SW 1271 (cell line): ENCODE measurements around the gene REXO2.

ENCODE experiments used
- DNase-seq, 2 experiments: peaks; one replicate each; lab custom pipeline; 2025; lab: John Stamatoyannopoulos, UW

REXO2 gene

DNA sequence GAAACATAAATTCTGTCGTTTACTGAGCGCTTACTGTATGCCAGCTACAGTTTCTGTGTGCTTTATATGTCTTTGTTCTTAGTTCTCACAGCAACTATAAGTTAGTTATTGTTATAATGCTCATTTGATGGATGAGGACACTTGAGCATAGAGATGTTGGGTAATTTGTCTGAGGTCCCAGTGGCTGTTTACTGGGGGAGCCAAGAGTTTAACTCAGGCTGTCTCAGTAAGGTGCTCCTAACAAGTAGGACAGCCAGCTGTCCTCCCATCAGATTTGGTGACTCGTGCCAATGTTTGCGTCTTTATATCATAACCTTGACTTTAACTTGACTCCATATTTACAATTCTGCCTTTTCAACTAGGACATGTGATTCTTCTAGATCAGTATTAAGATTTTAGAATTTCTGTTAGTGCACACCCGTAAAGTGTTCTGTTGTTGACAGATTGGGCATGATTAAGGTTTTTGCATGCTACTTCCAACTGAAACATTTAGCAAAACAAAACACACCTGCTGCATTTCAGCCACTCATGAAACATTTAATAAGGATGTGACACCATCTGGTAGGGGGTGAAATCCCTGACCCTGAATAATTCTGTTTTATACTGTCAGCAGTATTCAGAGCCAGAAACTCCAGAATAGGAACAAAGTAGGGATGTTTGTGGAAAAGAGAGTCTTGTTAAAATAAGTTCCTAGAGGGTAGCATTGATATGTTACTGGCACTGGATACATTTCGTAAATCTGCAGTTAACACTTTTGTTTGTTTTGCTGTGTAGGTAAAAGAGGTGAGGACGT is 1.9 kb downstream of the REXO2 start:
- DNase-seq = no peak

DNA sequence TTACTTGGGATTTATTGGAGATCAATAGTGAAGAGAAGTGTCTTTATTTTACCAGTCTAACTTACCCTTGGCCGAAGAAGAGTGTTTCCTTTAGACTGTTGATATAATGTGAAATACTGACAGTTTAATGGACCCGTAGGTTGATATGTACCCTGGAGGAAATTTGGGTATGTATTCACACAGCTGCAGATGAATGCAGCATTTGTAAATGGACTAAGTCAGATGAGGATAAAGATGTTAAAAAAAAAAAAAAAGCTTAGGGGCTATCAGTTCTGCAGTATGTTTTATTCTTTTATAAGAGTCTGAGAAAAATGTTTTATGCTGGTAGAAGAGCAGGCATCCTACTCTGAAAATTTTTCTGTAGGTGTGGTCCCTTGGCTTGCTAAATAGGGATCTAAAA is 2.7 kb downstream of the REXO2 start:
- no peak for DNase-seq

DNA sequence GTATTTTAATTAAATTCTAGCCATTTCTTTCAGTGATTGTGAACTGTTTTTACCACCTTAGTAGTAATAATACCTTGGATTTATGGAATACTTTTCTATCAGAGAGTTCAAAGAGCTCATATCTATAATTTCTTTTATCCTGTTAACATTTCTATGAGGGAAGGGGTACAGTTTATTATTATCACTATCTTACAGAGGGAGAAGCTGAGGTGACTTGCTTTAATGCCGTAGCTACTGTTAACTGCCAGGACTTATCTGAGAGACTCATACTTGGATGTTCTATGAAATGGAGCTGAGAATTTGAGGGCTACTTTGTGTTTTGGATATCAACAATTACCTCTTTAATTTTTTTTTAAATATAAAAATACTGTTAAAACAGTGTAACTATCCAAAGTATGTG is 3.3 kb downstream of the REXO2 start:
- DNase-seq = no peak

DNA sequence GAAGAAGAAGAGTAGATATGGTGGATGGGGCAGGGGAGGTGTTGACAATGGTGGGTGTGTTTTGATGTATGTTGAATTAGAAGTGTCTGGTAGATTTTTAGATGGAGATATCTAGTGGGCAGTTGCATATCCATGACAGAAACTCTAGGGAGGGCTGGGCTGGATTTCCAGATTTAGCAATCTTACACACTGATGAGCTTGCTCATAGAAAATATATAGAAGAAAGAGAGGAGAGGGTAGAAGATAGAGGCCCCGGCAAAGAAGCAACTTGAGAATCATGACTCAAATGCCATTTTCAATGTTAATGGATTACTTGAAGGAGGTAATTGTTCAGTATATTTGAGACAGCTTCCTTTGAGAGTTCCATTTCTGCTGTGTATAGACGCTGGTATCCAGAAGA is 8.2 kb downstream of the REXO2 start:
- DNase-seq = no peak

DNA sequence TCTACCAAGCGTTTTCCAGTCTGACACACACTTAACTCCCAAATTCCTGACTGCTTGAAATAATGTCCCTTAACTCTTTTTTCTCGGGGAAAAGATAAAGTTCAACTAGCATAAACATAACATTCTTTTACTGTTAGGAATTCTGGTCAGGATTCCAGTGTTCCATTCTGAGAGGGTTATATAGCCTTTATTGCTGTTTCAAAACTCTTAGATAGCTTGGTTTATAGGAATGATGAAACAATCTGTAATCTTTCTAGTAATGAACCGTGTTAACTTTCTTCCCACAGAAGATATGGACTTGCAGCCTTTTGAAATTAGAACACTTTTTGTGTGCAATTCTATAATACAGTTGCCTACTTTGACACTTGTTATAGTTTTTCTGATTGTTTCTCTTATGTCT is 8.6 kb downstream of the REXO2 start:
- no peak for DNase-seq

DNA sequence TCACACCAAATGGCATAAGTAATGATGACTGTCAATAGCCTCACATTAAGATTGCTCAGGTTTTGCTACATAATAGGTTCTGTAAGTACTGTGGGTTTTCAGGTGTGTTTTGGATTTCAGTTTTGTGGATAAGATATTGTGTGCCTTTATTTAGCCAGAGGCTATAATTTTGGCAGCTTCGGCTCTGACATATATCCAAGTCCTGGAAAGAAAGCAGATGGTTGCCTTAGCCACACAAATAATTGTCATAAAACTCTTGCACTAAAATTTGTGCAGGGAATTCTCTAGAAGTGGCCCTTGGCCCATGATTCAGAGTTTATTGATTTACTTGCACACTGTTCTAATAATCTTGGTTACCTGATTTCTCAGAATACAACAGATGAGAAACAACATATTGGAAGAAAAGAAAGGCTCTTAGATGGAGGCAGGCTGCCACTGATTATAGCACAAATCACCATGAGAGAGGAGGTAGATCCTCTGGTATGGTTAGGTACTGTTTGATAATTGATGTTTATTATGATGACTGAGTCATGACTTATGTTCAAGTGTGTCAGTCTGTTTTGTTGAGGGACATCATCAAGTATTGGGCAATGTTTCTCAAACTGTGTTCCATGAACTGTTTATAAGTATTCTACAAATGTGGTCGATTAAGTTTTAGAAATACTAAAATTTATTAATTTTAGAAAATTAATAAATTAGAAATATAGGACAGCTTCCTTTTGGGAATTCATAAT is 9.6 kb downstream of the REXO2 start:
- DNase-seq = no peak

DNA sequence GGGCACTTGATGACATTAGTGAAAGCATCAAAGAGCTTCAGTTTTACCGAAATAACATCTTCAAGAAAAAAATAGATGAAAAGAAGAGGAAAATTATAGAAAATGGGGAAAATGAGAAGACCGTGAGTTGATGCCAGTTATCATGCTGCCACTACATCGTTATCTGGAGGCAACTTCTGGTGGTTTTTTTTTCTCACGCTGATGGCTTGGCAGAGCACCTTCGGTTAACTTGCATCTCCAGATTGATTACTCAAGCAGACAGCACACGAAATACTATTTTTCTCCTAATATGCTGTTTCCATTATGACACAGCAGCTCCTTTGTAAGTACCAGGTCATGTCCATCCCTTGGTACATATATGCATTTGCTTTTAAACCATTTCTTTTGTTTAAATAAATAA is 10.6 kb downstream of the REXO2 start:
- no peak for DNase-seq

DNA sequence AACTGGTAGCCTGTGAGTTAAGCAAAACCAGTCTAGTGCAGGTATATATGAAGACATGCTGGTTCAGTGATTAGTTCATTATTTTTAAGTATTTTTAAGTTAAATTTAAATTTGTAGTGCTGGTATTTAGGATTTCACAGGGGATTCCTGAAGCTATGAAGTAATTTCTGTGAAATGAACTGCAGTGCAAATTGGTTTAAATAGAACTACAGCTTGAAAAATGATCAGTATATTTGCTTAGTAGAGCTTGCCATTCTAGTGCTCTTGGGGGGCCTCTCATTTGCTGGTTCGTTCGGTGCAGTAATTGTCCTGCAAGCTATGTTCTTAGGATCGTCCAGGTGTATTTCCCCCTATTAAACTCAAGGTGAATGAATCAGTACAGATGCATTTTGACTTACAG is 13.1 kb downstream of the REXO2 start:
- DNase-seq = no peak

DNA sequence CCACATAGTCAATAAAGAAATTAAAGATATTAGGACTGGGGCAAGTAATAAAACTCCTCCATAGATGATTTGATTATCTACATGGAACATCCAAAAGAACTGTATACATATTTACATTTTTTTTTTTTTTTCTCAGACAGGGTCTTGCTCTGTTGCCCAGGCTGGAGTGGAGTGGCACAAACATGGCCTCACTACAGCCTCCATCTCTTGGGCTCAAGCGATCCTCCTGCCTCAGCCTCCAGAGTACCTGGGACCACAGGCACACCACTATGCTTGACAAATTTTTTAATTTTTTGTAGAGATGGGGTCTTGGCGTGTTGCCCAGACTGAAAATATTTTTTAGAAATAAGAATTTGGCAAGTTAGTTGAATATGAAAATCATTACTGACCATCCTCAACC is 24.7 kb downstream of the REXO2 start:
- DNase-seq = no peak

DNA sequence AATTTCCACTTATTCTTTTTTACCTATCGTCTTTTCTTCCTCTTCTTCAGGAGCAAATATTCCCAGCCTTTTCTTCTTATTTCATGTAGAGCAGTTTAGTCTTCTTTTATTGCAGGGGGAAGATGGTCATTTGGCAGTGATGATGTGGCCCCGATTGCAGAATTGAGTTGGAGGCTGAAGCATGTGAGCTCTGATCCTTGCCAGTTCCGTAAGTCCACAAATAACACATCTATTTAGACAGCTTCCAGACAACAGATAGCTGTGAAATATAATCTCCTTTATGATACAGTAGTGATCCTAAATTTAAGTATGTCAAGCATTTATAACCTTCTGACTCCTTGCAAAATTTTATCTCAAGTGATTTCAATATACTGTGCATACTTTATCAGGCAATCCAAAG is 27.5 kb downstream of the REXO2 start:
- no peak for DNase-seq

DNA sequence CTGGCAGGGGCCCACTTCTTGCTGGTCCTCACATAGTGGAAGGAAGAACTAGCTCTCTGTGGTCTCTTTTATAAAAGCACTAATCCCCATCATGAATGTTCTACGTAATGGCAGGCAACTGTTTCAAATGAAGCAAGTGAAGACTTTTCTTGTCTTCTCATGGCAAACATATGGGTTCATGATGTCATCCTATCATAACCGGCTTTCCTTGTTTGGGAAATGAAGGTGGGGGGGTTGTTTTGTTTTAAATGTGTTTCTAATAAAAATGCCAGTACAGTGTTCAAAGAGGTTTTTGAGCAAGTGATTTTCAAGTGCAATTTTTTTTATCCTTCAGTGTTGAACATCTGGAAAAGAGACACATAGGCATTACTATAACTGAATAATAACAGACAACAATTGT is 33.4 kb downstream of the REXO2 start:
- DNase-seq = no peak

DNA sequence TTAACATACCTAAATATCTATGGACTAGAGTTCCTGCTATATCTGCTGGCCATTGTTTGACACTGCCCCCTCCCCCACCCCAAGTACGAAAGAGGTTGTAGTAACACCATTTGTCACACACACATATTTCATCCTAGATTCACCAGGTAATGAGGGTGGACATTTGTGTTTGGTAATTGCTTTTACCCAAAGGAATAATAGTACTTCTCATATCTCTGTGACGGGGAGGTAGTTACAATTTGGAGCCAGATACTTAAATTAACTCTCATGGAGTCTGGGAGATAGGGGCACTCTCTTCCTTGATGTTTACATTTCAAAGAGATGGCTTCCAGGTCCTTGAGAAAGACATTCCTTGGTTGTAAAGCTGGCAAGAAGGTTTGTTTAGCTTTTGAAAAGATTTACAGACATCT is 38.7 kb downstream of the REXO2 start:
- no peak for DNase-seq

DNA sequence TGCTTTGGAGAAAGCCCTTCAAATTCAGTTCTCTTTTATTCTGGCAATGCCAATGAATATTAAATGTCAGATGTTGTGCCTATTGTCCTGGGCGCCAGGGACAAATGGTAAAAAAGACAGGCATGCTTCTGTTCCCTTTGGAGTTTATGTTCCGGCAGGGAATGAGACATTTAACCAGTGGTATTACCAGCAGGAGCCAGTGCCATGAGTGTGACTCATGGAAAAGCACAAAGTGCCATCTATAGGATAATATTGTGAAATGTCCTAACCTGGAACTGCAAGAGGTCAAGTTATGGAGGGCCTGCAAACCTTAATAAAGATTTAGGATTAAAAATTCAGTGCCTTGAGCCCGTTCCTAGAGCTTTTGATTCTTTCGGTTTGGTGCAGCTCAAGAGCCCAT is 39.5 kb downstream of the REXO2 start:
- no peak for DNase-seq

DNA sequence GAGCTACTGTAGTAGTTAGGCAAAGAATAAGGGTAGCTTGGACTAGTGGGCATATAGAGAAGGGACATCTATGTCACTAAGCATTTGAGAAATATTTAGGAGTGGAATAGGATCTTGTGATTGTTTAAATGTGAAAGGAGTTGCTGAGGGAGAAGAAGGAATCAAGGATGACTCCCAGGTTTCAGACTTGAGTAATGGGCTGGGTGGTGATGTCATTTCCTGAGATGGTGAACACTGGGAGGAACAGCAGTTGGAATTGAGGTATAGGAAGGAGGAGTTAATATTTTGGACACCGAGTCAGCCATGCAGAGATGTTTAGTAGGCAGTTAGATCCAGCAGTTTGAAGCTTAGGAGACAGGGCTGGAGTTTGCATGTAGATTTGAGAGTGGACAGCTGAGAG is 40.1 kb downstream of the REXO2 start:
- no peak for DNase-seq

DNA sequence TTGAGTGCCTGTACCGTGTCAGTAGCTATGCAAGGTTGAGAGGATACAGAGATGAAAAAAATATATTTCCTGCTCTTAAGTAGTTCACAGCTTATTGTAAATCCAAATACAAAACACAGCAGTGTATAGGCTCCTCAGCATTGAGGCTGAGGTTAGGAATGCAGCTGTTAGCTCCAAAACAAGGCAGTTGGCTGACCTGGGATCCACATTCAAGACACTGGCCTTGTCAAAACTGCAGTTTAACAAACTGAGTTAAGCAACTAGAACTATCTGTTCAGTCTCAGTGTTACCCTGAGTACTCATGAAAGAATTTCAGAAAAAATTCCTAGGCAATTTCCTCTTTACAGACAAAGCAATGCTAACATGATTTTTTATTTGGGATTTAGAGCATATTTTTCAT is 42.8 kb downstream of the REXO2 start:
- no peak for DNase-seq

DNA sequence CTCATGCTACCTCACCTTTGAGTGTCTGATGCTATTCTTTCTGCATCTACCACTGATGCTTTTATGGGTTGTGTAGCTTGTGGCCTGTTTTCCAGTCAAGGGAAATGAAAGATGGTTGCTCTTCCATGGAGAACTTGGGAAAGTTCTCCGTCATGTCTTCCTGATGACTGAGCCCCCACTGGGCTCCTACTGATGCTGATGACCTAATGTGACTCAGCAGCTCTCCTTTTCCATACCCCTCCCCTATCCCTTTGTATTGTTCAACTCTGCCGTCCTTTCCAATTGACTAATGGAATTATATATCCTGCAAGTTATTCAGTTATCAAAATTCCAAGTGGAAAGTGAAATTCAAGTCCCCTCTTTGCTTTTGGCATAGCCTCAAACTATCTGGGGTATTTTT is 44.7 kb downstream of the REXO2 start:
- no peak for DNase-seq

DNA sequence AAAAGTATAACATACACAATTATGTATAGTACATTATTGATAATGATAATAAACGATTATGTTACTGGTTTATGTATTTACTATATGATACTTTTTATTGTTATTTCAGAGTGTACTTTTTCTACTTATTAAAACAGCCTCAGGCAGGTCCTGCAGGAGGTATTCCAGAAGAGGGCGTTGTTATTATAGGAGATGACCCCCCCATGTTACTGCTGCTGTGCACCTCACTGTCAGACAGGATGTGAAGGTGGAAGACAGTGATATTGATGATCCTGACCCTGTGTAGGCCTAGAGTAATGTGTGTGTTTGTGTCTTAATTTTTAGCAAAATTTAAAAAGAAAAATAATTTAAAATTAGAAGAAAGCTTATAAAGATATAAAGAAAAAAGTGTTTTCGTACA is 57.6 kb downstream of the REXO2 start:
- DNase-seq = no peak

DNA sequence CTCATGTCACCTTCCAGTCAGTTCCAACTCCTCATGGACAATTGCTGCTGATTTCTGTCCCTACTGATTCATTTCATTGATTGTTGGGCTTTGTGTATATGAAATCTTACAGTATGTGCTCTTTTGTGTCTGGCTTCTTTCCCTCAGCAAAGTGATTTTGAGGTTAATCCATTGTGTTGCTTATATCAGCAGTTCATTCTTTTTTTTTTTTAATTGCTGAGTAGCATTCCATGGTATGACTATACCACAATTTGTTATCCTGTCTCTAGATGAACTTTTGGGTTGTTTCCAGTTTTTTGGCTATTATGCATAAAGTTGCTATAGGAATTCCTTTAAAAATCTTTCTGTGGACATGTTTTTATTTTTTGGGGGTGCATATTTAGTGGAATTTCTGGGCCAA is 60.5 kb downstream of the REXO2 start:
- DNase-seq = no peak
